MV-4-11 (cell line): ENCODE results near the gene KCNJ5.
"Not testable (repeated sequence)": the region's sequence is repeated elsewhere in the genome, so short reads cannot be mapped to it uniquely, and the experiment has no call there.

Source experiments
- DNase-seq: peaks from one replicate; lab custom pipeline; 2025; lab: John Stamatoyannopoulos, UW

KCNJ5 gene

GRCh38 chr11:128913806-128914205, 22.6 kb downstream of the KCNJ5 start:
- no peak for DNase-seq

DNA sequence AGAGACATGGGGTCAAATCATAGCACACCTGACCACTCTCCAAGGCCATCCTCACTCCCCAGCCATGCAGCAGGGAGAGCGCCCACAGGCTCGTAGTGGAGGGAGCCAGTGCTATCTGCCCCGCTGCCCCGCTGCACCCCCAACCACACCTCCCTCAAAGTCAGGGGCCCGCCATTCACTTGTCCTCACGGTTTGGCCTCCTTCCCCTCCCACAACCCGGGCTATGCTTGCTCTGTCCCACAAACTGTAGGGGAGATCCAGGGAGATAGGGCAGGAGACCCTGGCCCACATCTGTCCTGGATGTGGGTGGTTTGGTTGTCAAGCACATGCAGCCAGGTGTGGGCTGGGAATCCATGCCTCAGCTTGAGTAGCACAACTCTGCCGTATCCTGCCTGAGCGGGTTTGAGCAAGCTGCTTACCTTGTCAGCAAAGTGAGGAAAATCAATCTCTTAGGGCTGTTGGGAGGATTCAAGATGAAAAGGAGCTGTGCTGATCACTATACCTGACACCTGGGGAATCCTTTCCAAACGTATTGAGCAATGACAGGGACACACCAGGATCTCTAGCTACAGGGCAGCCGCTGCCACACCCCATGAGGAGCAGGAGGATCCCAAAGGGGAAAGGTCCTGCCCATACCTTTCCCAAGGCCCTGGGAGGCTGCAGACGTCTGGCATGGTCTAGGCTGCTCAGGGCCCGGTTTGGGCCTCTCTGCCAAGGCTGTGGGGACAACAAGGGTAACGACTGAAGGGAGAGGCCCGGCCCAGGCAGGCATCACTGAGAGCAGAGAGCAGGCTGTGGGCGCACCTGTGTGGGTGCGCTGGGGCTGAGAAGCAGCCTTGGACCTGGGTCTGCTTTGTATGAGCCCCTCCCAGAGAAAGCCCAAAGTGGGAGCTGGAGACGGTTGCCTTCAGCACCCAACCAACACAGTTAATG, 23.3 kb downstream of the KCNJ5 start:
- DNase-seq: no peak

DNA sequence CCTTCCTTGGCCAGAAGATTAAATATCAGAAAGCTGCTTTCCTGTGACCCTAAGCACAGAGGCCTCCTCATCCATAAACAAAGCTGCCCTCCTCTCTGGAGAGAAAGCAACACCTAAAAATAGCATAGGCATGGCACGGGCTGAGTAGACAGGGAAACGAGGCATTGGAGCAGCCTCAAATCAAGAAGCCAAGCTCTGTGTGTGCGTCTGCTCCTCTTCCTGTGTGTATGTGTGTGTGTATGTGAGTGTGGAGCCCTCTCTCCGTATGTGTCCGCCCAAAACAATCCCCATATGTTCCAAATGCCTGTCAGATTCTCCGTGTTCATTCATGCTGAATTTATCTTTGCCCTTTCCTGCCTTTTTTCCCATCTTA, 24.0 kb downstream of the KCNJ5 start:
- no peak for DNase-seq

DNA sequence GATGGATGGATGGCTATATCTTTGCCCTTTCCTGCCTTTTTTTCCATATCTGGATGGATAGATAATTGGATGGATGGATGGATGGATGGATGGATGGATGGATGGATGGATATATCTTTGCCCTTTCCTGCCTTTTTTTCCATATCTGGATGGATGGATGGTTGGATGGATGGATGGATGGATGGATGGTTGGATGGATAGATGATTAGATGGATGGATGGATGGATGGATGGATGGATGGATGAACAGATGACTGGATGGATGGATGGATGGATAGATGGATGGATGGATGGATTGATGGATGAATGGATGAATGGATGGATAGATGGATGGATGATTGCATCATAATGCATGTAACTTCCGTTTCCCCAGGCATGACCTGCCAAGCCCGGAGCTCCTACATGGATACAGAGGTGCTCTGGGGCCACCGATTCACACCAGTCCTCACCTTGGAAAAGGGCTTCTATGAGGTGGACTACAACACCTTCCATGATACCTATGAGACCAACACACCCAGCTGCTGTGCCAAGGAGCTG, 24.9 kb downstream of the KCNJ5 start:
- DNase-seq: no peak

DNA sequence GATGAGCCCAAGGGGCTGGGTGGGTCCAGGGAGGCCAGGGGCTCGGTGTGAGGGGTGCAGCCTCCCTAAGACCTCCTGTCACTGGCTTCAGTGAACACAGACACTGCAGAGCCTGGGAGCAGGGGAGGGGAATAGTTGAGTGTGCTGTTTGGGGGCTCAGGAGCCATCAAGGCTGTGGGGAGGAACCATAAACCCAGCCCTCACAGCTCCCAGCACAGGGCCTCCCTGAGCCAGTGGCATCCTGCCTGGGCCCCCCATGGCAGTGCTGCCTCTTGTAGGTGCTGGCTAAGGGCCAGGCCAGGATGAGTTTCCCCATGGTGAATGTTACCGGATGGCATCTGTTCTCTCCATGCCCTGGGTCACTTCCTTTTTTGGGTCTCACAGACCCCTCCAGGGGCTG, 25.5 kb downstream of the KCNJ5 start:
- no peak for DNase-seq

- no peak for DNase-seq
These were observed 26.1 kb downstream of the KCNJ5 start for GRCh38 chr11:128917144-128917724.

GRCh38 chr11:128919216-128919615, 28.1 kb downstream of the KCNJ5 start:
- DNase-seq: no peak

DNA sequence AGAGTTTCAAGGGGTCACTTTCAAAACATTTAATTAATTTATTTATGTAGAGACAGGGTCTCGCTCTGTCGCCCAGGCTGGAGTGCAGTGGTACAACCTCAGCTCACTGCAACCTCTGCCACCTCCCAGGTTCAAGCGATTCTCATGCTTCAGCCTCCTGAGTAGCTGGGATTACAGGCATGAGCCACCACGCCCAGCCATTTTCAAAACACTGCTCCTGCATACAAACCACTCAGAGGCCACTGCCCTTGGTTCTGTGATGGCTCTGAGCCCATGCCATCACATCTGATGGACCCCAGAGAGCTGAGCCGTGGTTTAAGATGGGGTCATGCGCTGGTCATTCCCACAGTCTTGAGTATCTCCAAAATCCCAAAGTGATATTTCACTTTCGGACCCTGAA, 28.5 kb downstream of the KCNJ5 start:
- DNase-seq: not testable (repeated sequence)

DNA sequence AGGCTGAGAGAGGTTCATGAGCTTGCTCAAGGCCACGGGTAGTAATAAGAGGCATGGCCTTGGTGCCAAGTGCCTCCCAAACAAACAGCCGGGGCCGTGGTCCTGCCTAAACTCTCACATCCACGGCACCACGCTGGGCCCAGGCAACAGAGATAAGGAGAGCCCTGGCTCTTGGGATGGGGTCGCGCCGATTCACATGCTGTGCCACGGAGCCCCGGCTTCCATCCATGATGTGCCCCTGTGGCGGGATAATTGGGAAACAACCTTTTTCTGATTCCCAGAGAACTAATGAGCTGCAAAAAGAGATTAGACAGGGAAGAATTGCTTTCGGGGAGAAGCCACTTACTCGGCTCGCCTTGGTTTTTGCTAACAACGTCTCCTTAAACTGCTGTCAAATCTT, 29.5 kb downstream of the KCNJ5 start:
- no peak for DNase-seq

DNA sequence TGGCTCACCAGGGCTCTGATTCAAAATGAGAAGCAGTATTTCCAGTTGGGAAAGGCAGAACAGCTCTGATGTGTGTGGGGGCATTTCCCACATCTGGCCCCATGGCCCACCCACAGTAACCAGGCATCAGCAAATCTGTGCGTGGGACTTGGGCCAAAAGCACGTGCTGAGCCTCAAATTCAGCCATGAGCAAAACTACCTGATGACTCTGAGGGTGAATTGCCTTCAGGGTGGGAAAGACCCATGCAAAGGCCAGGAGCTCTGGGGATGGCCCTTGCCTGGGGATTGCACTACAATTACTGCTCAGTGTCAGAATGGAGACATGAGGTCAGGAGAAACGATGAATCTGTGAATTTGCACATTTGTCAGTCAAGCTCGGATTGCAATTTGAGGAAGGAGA, 30.6 kb downstream of the KCNJ5 start:
- no peak for DNase-seq

- no peak for DNase-seq
These were observed 32.9 kb downstream of the KCNJ5 start for GRCh38 chr11:128924104-128924503.

DNA sequence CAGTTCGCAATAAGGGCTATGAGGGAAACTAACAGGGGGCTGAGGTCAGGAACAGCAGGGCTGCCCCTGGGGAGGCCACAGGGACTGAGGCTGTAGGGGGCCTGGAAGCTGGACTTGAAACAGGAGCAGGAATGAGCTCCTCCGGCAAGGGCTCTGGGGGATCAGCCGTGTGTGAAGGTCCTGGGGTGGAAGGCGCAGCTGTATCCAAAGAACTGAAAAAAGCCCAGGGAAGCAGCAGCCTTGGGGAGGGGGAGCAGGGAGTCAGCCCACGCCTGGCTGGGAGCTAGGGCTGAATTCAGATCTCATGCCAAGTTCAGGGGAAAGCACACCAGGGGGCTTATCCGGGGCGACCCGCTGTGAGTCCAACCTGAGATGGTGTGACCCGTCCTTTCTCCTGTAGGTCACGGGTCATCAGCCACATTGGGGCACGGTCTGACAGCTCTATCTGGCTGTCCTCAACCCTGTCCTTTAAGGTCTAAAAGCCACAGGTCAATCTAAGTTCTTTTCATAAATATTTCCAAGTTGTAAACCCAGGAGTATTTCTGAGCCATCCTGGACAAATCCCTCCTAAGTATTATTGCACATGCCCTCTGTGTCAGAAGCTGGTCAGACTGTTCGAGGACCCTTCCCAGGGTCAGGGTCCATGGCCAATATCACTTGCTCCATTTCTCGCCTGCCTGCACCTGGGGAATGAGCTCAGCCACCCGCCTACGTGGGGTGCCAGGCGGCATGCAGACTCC, 33.5 kb downstream of the KCNJ5 start:
- no peak for DNase-seq

GRCh38 chr11:128925250-128925600, 34.1 kb downstream of the KCNJ5 start:
- DNase-seq: no peak

DNA sequence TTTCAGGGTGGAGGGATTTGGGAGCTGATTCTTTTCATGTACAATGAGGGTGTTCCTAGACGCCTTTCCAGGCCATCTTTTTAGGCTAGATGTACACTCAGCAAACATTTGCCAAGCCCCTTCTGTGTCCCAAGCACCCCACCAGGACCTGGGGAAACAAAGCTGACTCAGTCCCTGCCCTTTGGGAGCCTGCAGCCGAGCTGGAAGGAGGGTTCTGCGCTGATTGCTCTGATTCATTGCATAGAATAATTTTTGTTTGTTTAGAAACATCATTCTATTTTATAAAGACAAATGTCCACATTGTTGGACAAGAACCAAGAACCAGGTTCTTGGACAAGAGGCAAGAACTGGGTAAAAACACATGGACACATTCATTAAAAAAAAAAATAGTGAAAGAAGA, 34.8 kb downstream of the KCNJ5 start:
- DNase-seq: no peak

GRCh38 chr11:128926437-128927107, 35.4 kb downstream of the KCNJ5 start:
- DNase-seq: no peak

DNA sequence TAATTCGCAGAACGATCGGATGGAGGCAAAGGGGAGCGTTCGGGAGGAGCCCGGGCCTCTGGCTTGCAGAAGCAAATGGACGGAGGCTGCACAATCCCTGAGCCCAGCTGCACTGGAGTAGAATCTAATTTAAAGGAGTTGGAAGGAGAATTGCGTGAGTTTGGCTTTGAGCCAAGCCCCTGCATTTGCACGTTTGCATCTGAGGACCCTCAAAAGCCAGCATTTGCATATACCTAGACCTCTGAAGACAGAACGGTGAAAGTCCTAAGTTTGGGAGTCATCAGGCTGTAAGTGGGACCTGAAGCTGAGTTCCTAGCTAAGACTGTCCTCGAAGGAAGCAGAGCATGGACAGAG, 35.9 kb downstream of the KCNJ5 start:
- no peak for DNase-seq

GRCh38 chr11:128927683-128928336, 36.7 kb downstream of the KCNJ5 start:
- no peak for DNase-seq

DNA sequence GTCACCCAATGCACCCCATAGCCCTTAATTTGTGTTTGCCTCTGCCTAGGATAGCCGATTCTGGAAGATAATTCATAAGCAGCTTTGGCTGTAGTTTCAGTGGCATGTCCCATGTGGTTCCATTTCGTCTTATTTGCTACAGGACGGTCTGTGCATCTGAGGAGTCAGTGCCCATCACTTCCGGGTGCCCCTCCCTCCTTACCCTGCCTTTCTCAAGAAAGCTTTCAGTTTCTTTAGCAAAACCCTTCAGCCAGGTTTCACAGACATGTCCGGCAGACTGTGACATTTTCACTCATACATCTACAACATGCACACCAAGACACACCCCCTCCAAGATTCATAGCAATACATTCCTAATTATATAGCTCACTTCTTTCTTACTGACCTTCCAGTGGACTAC, 37.2 kb downstream of the KCNJ5 start:
- DNase-seq: peak; percentile 22

GRCh38 chr11:128929468-128929867, 38.3 kb downstream of the KCNJ5 start:
- DNase-seq: no peak

DNA sequence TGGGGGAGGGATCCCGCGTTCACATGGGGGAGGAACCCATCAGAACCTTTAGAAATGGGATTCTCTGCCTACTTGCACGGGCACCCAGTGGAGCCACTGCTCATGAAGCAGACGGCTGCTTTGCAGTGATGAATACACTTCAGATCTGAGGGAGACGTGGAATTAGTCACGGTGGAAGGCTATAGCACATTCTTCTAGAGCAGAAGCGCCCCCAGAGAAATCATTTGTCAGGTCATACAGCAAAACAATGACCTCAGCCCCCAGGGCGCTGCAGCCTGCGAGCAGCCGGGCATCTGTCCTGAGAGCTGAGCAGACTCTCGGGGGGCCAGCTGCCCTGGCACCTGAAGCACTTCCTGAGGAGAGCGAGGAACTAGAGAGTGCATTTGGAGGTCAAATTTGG, 38.8 kb downstream of the KCNJ5 start:
- DNase-seq: no peak

GRCh38 chr11:128931066-128931465, 39.9 kb downstream of the KCNJ5 start:
- DNase-seq: no peak

DNA sequence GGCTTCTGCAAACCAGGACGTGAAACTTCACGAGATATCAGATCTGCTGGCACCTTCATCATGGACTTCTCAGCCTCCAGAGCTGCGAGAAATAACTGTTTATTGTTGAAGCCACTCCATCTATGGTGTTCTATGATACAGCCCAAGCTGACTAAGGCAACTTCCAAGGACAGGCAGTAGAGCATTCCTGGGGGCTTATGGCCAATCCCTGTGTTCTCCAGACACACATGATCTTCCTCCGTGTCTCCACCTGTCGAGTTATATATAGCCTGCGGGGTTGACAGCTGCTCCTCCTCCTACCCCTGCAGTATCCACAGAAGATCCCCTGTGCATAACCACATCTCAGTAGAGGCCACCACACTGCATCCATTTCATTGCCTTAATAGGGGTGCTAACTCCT, 40.5 kb downstream of the KCNJ5 start:
- no peak for DNase-seq
